ENCODE results near the gene SRGAP3.

GRCh38 chr3:9231471-9231870 is 18.0 kb downstream of the SRGAP3 start:
- TF ChIP-seq EZH2 (IDR thresholded peaks at IDR 0.05; ENCODE audit: borderline replicate concordance) (no peak), CTCF (IDR thresholded peaks at IDR 0.05; ENCODE audit: poor library complexity) (no peak)

All from hepatocyte (in vitro differentiated cells).